H9 (cell line): Measurements from ENCODE around the gene RMI1. TPM values are rescaled to one million over a fixed set of nuclear protein-coding genes. Genes with fewer than 3 reads are reported as not detected.

Experiments used
- DNase-seq: peaks from one replicate; pipeline ENCODE4 v3.0.0-alpha.2; 2017
- H2AFZ ChIP-seq: one replicate; pipeline ENCODE4 v1.6.1; 2013; ENCODE audit warnings: mild to moderate bottlenecking, low read length, control low read depth, moderate library complexity
- H2AK5ac ChIP-seq: 2 replicates; pipeline ENCODE4 v1.6.1; 2013; ENCODE audit warnings: low read length, control low read depth, mixed read lengths; ENCODE audit not compliant: insufficient read length
- H2BK120ac ChIP-seq: one replicate; pipeline ENCODE4 v1.6.1; 2013; ENCODE audit warnings: low read depth, mild to moderate bottlenecking, low read length, control low read depth, inconsistent platforms; ENCODE audit not compliant: poor library complexity, severe bottlenecking
- H2BK12ac ChIP-seq: 2 replicates; pipeline ENCODE4 v1.6.1; 2013; ENCODE audit warnings: low read length, control low read depth, mixed read lengths, low read depth; ENCODE audit not compliant: insufficient read length
- H2BK15ac ChIP-seq: 2 replicates; pipeline ENCODE4 v1.6.1; 2013; ENCODE audit warnings: low read depth, low read length, control low read depth
- H2BK20ac ChIP-seq: one replicate; pipeline ENCODE4 v1.6.1; 2013; ENCODE audit warnings: low read depth, mild to moderate bottlenecking, low read length, control low read depth, inconsistent platforms; ENCODE audit not compliant: poor library complexity, severe bottlenecking
- H2BK5ac ChIP-seq: 2 replicates; pipeline ENCODE4 v1.6.1; 2013; ENCODE audit warnings: low read length, control low read depth, mixed read lengths; ENCODE audit not compliant: insufficient read length
- H3K14ac ChIP-seq: 2 replicates; pipeline ENCODE4 v1.6.1; 2013; ENCODE audit warnings: low read length, control low read depth; ENCODE audit not compliant: insufficient read depth
- H3K18ac ChIP-seq: 2 replicates; pipeline ENCODE4 v1.6.1; 2013; ENCODE audit warnings: low read depth, mild to moderate bottlenecking, mixed read lengths, low read length, control low read depth; ENCODE audit not compliant: insufficient read length
- H3K23ac ChIP-seq: 2 replicates; pipeline ENCODE4 v1.6.1; 2013; ENCODE audit warnings: low read length, control low read depth, mixed read lengths, low read depth; ENCODE audit not compliant: insufficient read length
- H3K23me2 ChIP-seq: 2 replicates; pipeline ENCODE4 v1.6.1; 2013; ENCODE audit warnings: low read depth, mild to moderate bottlenecking, mixed read lengths, low read length, control low read depth; ENCODE audit not compliant: insufficient read length, poor library complexity, severe bottlenecking
- H3K27ac ChIP-seq: 2 replicates; pipeline ENCODE4 v1.5.1; 2013; ENCODE audit warnings: low read length, control low read depth, mixed read lengths, low read depth; ENCODE audit not compliant: insufficient read length
- H3K27me3 ChIP-seq: 2 replicates; pipeline ENCODE4 v1.6.1; 2013; ENCODE audit warnings: low read length, control low read depth, inconsistent platforms; ENCODE audit not compliant: insufficient read depth
- H3K4ac ChIP-seq: 2 replicates; pipeline ENCODE4 v1.6.1; 2013; ENCODE audit warnings: low read depth, mild to moderate bottlenecking, control low read depth, inconsistent platforms, low read length, moderate library complexity
- H3K4me1 ChIP-seq: 2 replicates; pipeline ENCODE4 v1.6.1; 2013; ENCODE audit warnings: low read length, control low read depth, inconsistent platforms; ENCODE audit not compliant: insufficient read depth
- H3K4me2 ChIP-seq: 2 replicates; pipeline ENCODE4 v1.6.1; 2013; ENCODE audit warnings: low read length, control low read depth, mixed read lengths; ENCODE audit not compliant: insufficient read length, insufficient read depth
- H3K56ac ChIP-seq: 2 replicates; pipeline ENCODE4 v1.6.1; 2013; ENCODE audit warnings: low read depth, mild to moderate bottlenecking, mixed read lengths, low read length, control low read depth; ENCODE audit not compliant: insufficient read length
- H3K79me1 ChIP-seq: 2 replicates; pipeline ENCODE4 v1.6.1; 2013; ENCODE audit warnings: low read depth, mild to moderate bottlenecking, moderate library complexity, low read length, control low read depth, inconsistent platforms; ENCODE audit not compliant: insufficient read depth, poor library complexity, severe bottlenecking
- H3K79me2 ChIP-seq: 2 replicates; pipeline ENCODE4 v1.6.1; 2013; ENCODE audit warnings: low read length, control low read depth, inconsistent platforms; ENCODE audit not compliant: insufficient read depth
- H3K9ac ChIP-seq: 2 replicates; pipeline ENCODE4 v1.6.1; 2013; ENCODE audit warnings: low read length, control low read depth, mixed read lengths; ENCODE audit not compliant: insufficient read length; ENCODE audit errors: extremely low read depth
- H3K9me3 ChIP-seq: one replicate; pipeline ENCODE4 v1.6.1; 2013; ENCODE audit warnings: low read depth, low read length, inconsistent platforms; ENCODE audit not compliant: control insufficient read depth
- H3T11ph ChIP-seq: one replicate; pipeline ENCODE4 v1.6.1; 2013; ENCODE audit warnings: mild to moderate bottlenecking, low read length, control low read depth, inconsistent platforms
- H4K20me1 ChIP-seq: one replicate; pipeline ENCODE4 v1.6.1; 2013; ENCODE audit not compliant: control insufficient read depth, insufficient read length, insufficient read depth
- H4K5ac ChIP-seq: 2 replicates; pipeline ENCODE4 v1.6.1; 2013; ENCODE audit warnings: low read depth, mild to moderate bottlenecking, mixed read lengths, low read length, control low read depth; ENCODE audit not compliant: insufficient read length
- H4K8ac ChIP-seq: replicated peaks from 2 replicates; pipeline ENCODE4 v1.6.1; 2013; ENCODE audit warnings: low read length, control low read depth, mixed read lengths, low read depth; ENCODE audit not compliant: insufficient read length
- H4K91ac ChIP-seq: 2 replicates; pipeline ENCODE4 v1.6.1; 2013; ENCODE audit warnings: low read depth, mild to moderate bottlenecking, moderate library complexity, mixed read lengths, low read length, control low read depth; ENCODE audit not compliant: insufficient read length
- H3K27ac Mint-ChIP-seq, 3 experiments: 2 replicates in 2 of 3; 3 replicates in 1 of 3; pipeline ENCODE4 v1.8.0; 2020 to 2021; ENCODE audit warnings: mixed read lengths in 3 of 3, mild to moderate bottlenecking in 1 of 3, moderate library complexity in 1 of 3
- H3K27me3 Mint-ChIP-seq: 2 replicates; pipeline ENCODE4 v1.8.0; 2021; ENCODE audit warnings: low read depth, mild to moderate bottlenecking, moderate library complexity, mixed read lengths
- H3K36me3 Mint-ChIP-seq, 3 experiments: 2 replicates in 2 of 3; 3 replicates in 1 of 3; pipeline ENCODE4 v1.8.0; 2020 to 2021; ENCODE audit warnings: low read depth in 3 of 3, mixed read lengths in 3 of 3; ENCODE audit not compliant: insufficient read depth in 1 of 3
- H3K4me1 Mint-ChIP-seq, 2 experiments: 2 replicates each; pipeline ENCODE4 v1.8.0; 2020; ENCODE audit warnings: mixed read lengths in 2 of 2
- H3K4me3 Mint-ChIP-seq, 2 experiments: 2 replicates in 1 of 2; 3 replicates in 1 of 2; pipeline ENCODE4 v1.8.0; 2020 to 2021; ENCODE audit warnings: mild to moderate bottlenecking in 2 of 2, mixed read lengths in 2 of 2, moderate library complexity in 1 of 2
- H3K9me3 Mint-ChIP-seq, 2 experiments: 2 replicates in 1 of 2; 3 replicates in 1 of 2; pipeline ENCODE4 v1.8.0; 2020; ENCODE audit warnings: mild to moderate bottlenecking in 2 of 2, mixed read lengths in 2 of 2, moderate library complexity in 1 of 2
- CTCF ChIP-seq: fragments of 200-600 bp; sonication (generic); conservative IDR thresholded peaks from 3 replicates; pipeline ENCODE4 v1.8.0; 2021; ENCODE audit warnings: antibody characterized with exemption, mild to moderate bottlenecking
- WGBS: extraction: QIAGEN DNeasy Blood & Tissue Kit; methylation state at CpG from one replicate; pipeline ENCODE4 v1.1.7; 2013; ENCODE audit warnings: missing lambda C conversion rate, low lambda C conversion rate, mixed read lengths; ENCODE audit not compliant: insufficient read length; ENCODE audit errors: extremely low coverage; 5-methylcytosine and 5-hydroxymethylcytosine counted together
- total RNA-seq: library from RNA; stranded (reverse); gene quantifications from 2 replicates; pipeline ENCODE4 v1.2.1, GENCODE V29; 2021

The RMI1 gene
- total RNA-seq, 1 experiment from 2014 or later = 22.4 TPM

GRCh38 chr9:83956436-83957247, 24.0 kb upstream of the RMI1 start:
- no peak overlapping the region for H2BK120ac ChIP-seq
- 100% methylated on average over 3 of the region's 57 CpGs for WGBS
- H3K79me2 ChIP-seq = no peaks in the 10 kb centered on the region
- Mint-ChIP-seq H3K27me3 (no peaks in the 10 kb centered on the region), H3K4me1 (peaks cover 2 to 8% of the 10 kb centered on the region in 2 experiments; a peak in 2 of 4 replicates), H3K4me3 (peak overlapping the region; percentile 61 to 78), H3K36me3 (no peaks in the 10 kb centered on the region; a peak in 2 of 7 replicates), H3K9me3 (no peaks in the 10 kb centered on the region), H3K27ac (peak overlapping the region in 1 of 3 experiments; percentile 93; a peak in 3 of 7 replicates)
- H3K14ac ChIP-seq = peak overlapping the region; percentile 89
- H3K9me3 ChIP-seq = no peaks in the 10 kb centered on the region
- H3K56ac ChIP-seq = no peak overlapping the region
- no peak overlapping the region for H4K5ac ChIP-seq
- no peaks in the 10 kb centered on the region for H3K79me1 ChIP-seq
- no peak overlapping the region for H3K9ac ChIP-seq
- H3T11ph ChIP-seq = no peak overlapping the region
- H2BK15ac ChIP-seq = no peak overlapping the region
- peak overlapping the region; percentile 42 for H3K4me2 ChIP-seq
- H3K27ac ChIP-seq = no peak overlapping the region
- no peaks in the 10 kb centered on the region for H3K27me3 ChIP-seq
- no peak overlapping the region for H2BK20ac ChIP-seq
- H3K4ac ChIP-seq = no peak overlapping the region
- H4K20me1 ChIP-seq = no peaks in the 10 kb centered on the region
- no peak overlapping the region for H2AFZ ChIP-seq
- peaks cover 7% of the 10 kb centered on the region for H3K23me2 ChIP-seq
- no peak overlapping the region for H4K91ac ChIP-seq
- no peak overlapping the region for H2AK5ac ChIP-seq
- H3K18ac ChIP-seq = peak overlapping the region; percentile 64
- no peak overlapping the region for H4K8ac ChIP-seq
- H3K4me1 ChIP-seq = no peaks in the 10 kb centered on the region; the same call in 1 of the 2 replicates
- peak; percentile 59 for DNase-seq
- H2BK12ac ChIP-seq = no peak overlapping the region
- no peak overlapping the region for H2BK5ac ChIP-seq
- H3K23ac ChIP-seq = no peak overlapping the region
- no peak for TF ChIP-seq CTCF
